Ishikawa (cell line): Measurements from ENCODE around the gene ADAMTS16.

Experiments
- CEBPB ChIP-seq: IDR thresholded peaks from 2 replicates; pipeline ENCODE4 v1.6.1; 2012
- CREB1 ChIP-seq: IDR thresholded peaks from 2 replicates; pipeline ENCODE4 v1.6.1; 2012; ENCODE audit warnings: low read depth
- EGR1 ChIP-seq: IDR thresholded peaks from 2 replicates; pipeline ENCODE4 v1.6.1; 2012
- EP300 ChIP-seq: IDR thresholded peaks from 2 replicates; pipeline ENCODE4 v1.6.1; 2012; ENCODE audit warnings: borderline replicate concordance
- FOXM1 ChIP-seq: IDR thresholded peaks from 2 replicates; pipeline ENCODE4 v1.6.1; 2012; ENCODE audit warnings: low read depth, borderline replicate concordance
- NFIC ChIP-seq: IDR thresholded peaks from 2 replicates; pipeline ENCODE4 v1.6.1; 2012
- RAD21 ChIP-seq: IDR thresholded peaks from 2 replicates; pipeline ENCODE4 v1.6.1; 2012; ENCODE audit warnings: low read depth
- TAF1 ChIP-seq: IDR thresholded peaks from 2 replicates; pipeline ENCODE4 v1.6.1; 2012; ENCODE audit warnings: low read depth, mild to moderate bottlenecking
- TCF12 ChIP-seq: IDR thresholded peaks from 2 replicates; pipeline ENCODE4 v1.6.1; 2012; ENCODE audit warnings: low read depth
- TEAD4 ChIP-seq: IDR thresholded peaks from 2 replicates; pipeline ENCODE4 v1.6.1; 2012
- YY1 ChIP-seq: IDR thresholded peaks from 2 replicates; pipeline ENCODE4 v1.6.1; 2012; ENCODE audit warnings: low read depth
- ZBTB7A ChIP-seq: IDR thresholded peaks from 2 replicates; pipeline ENCODE4 v1.6.1; 2012; ENCODE audit warnings: low read depth
- TF ChIP-seq, protein P1 (sequence below): IDR thresholded peaks from 2 replicates; pipeline ENCODE4 v1.6.1; 2012; ENCODE audit warnings: low read depth, mild to moderate bottlenecking
- TF ChIP-seq, protein P2 (sequence below): IDR thresholded peaks from 2 replicates; pipeline ENCODE4 v1.6.1; 2012
- TF ChIP-seq, protein P3 (sequence below): IDR thresholded peaks from 2 replicates; pipeline ENCODE4 v1.6.1; 2012

The ADAMTS16 gene

DNA sequence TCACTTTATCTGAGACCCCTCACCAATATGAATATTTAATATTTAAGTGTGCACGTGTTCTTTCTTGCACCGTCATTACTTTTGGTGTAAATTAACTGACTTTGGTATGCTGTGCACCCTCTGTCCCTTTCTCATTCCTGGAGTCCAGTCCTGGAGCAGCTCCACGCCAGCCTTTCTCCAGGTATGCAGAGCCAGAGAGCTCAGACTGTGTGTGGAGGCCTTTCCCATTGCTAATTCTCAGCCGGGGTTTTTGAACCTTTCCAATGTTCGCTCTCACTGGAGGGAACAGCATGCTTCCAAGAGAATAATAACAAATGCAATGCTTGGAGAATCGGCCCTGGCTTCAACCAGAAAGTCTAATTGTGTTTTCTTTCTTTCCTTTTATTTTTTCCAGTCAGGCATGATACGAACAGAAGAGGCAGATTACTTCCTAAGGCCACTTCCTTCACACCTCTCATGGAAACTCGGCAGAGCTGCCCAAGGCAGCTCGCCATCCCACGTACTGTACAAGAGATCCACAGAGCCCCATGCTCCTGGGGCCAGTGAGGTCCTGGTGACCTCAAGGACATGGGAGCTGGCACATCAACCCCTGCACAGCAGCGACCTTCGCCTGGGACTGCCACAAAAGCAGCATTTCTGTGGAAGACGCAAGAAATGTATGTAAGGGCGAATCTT, 41.7 kb downstream of the ADAMTS16 start:
- TF ChIP-seq FOXM1 (no peak), CREB1 (no peak)

DNA sequence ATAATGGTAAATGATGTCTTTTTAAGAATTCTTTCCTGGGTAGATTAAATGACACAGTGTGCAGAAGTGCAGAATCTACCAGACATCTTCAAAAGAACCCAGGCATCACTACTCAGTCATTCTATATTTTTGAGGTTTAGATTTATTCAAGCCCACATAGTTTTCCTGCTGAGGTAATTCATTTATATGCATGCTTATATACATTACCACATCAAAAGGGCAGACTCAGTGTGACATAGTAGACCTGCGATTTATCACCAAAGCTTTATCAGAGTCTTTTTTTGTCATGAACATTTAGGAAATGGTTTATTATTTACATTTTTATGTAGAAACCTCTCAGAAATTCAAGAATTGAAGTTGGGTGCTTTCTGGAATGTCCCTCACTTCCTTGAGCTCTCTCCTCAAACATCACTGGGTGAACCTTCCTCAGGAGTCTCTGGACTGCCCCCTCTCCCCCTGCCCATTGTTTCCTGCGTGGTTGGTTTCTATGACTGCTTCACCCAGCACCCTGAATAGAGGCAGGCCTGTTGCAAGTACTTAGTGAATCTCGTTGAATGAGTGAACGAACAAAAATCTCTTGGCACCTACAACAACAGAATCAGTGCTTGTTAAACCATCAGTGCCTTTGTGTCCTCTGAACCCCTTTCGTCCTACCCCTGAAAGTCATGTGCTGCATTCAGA, 42.5 kb downstream of the ADAMTS16 start:
- TF ChIP-seq, protein P1, sequence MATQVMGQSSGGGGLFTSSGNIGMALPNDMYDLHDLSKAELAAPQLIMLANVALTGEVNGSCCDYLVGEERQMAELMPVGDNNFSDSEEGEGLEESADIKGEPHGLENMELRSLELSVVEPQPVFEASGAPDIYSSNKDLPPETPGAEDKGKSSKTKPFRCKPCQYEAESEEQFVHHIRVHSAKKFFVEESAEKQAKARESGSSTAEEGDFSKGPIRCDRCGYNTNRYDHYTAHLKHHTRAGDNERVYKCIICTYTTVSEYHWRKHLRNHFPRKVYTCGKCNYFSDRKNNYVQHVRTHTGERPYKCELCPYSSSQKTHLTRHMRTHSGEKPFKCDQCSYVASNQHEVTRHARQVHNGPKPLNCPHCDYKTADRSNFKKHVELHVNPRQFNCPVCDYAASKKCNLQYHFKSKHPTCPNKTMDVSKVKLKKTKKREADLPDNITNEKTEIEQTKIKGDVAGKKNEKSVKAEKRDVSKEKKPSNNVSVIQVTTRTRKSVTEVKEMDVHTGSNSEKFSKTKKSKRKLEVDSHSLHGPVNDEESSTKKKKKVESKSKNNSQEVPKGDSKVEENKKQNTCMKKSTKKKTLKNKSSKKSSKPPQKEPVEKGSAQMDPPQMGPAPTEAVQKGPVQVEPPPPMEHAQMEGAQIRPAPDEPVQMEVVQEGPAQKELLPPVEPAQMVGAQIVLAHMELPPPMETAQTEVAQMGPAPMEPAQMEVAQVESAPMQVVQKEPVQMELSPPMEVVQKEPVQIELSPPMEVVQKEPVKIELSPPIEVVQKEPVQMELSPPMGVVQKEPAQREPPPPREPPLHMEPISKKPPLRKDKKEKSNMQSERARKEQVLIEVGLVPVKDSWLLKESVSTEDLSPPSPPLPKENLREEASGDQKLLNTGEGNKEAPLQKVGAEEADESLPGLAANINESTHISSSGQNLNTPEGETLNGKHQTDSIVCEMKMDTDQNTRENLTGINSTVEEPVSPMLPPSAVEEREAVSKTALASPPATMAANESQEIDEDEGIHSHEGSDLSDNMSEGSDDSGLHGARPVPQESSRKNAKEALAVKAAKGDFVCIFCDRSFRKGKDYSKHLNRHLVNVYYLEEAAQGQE: no peak
- no peak for TF ChIP-seq YY1
- no peak for TF ChIP-seq TCF12
- TF ChIP-seq TAF1: no peak
- TF ChIP-seq ZBTB7A: no peak
- TF ChIP-seq EGR1: no peak
- TF ChIP-seq NFIC: no peak
- TF ChIP-seq, protein P2, sequence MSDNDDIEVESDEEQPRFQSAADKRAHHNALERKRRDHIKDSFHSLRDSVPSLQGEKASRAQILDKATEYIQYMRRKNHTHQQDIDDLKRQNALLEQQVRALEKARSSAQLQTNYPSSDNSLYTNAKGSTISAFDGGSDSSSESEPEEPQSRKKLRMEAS: no peak
- TF ChIP-seq, protein P3, sequence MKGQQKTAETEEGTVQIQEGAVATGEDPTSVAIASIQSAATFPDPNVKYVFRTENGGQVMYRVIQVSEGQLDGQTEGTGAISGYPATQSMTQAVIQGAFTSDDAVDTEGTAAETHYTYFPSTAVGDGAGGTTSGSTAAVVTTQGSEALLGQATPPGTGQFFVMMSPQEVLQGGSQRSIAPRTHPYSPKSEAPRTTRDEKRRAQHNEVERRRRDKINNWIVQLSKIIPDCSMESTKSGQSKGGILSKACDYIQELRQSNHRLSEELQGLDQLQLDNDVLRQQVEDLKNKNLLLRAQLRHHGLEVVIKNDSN: no peak
- no peak for TF ChIP-seq CEBPB
- TF ChIP-seq TEAD4: no peak

DNA sequence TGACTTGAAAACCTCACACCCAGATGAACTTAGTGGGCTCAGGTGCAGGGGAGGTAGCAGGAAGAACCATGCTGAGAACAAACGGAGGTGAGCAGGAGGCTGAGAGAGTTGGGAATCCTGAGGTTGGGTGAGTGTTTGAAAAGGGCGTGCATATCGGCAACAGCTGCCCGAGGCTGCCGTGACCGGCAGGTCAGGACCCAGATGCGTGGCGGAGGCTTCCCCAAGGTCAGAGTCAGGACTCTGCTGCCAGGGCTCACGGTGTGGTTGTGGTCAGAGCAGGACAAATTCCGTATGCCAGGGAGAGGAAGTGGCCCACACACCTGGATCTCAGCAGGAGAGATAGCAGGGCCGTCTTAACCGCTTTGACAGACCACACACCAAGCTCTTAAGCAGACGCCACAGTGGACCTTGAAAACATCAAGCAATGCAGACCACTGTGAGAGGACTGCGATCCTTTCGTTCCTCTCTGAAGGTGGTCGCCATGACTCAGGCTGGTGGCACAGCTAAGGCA, 43.1 kb downstream of the ADAMTS16 start:
- TF ChIP-seq TCF12 (no peak), ZBTB7A (no peak), EP300 (no peak), NFIC (no peak), CREB1 (no peak), FOXM1 (no peak), YY1 (no peak)
- TF ChIP-seq, protein P2: no peak
- TF ChIP-seq, protein P1: no peak

DNA sequence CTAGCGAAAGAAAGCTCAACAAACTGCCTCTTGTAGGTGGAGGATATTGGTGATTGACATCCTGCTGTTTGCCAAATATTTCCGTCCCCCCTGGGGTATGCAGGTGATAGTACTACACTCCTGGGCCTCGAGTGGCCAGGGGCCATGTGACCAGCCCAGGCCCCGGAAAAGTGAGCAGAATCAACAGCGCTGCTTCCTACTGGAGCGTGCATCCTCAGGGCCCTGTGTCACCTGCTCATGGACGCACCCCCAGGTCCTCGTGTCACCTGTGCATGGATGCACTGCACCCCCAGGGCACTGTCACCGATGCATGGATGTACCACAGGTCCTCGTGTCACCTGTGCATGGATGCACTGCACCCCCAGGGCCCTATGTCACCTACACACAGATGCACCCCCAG, 43.8 kb downstream of the ADAMTS16 start:
- TF ChIP-seq RAD21 (no peak), YY1 (no peak), FOXM1 (no peak), TAF1 (no peak), EP300 (no peak), EGR1 (no peak), CEBPB (no peak), CREB1 (no peak), NFIC (no peak), TEAD4 (no peak), ZBTB7A (no peak)
- TF ChIP-seq, protein P2: no peak
- TF ChIP-seq, protein P1: no peak
- TF ChIP-seq, protein P3: no peak
